Panc1 (cell line): ENCODE measurements around the gene PRICKLE3.

Experiments
- POLR2AphosphoS5 ChIP-seq: IDR thresholded peaks from 2 replicates; pipeline ENCODE4 v1.6.1; 2012; ENCODE audit warnings: mild to moderate bottlenecking, low read depth, low read length, moderate library complexity
- SIN3A ChIP-seq: IDR thresholded peaks from 2 replicates; pipeline ENCODE4 v1.6.1; 2012; ENCODE audit warnings: low read depth, mild to moderate bottlenecking, low read length, moderate library complexity, borderline replicate concordance; ENCODE audit not compliant: insufficient read depth
- TCF7L2 ChIP-seq: IDR thresholded peaks from 2 replicates; pipeline ENCODE4 v1.6.1; 2011; ENCODE audit warnings: mild to moderate bottlenecking, low read depth, low read length, inconsistent platforms
- TF ChIP-seq, protein P1 (sequence below): fragments of 450-650 bp; IDR thresholded peaks from 2 replicates; pipeline ENCODE4 v1.5.1; 2017; ENCODE audit warnings: mild to moderate bottlenecking
- TF ChIP-seq, protein P2 (sequence below), 2 experiments: IDR thresholded peaks; 2 replicates each; pipeline ENCODE4 v1.6.1; 2011 to 2012; ENCODE audit warnings: low read depth in 2 of 2, control low read depth in 1 of 2, low read length in 1 of 2, mild to moderate bottlenecking in 1 of 2, moderate library complexity in 1 of 2; ENCODE audit not compliant: insufficient read depth in 1 of 2

DNA sequence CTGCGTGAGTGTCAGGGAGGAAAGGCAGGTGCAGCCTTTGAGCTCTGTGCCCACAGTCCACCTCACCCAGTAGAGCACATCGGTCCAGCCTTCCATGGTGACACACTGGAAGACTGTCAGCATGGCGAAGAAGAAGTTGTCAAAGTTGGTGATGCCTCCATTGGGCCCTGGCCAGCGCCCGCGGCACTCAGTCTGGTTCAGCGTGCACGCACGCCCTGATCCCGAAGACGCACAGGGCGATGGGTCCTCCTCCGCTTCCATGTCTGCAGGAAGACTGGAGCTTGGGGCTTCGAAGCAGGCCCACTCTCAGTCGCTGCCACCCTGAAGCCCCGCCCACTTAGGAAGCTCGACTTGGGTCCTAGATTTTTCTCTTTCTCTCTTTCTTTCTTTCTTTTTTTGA is 42.0 kb upstream of the PRICKLE3 start:
- TF ChIP-seq, protein P1, sequence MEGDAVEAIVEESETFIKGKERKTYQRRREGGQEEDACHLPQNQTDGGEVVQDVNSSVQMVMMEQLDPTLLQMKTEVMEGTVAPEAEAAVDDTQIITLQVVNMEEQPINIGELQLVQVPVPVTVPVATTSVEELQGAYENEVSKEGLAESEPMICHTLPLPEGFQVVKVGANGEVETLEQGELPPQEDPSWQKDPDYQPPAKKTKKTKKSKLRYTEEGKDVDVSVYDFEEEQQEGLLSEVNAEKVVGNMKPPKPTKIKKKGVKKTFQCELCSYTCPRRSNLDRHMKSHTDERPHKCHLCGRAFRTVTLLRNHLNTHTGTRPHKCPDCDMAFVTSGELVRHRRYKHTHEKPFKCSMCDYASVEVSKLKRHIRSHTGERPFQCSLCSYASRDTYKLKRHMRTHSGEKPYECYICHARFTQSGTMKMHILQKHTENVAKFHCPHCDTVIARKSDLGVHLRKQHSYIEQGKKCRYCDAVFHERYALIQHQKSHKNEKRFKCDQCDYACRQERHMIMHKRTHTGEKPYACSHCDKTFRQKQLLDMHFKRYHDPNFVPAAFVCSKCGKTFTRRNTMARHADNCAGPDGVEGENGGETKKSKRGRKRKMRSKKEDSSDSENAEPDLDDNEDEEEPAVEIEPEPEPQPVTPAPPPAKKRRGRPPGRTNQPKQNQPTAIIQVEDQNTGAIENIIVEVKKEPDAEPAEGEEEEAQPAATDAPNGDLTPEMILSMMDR = no peak
- no peak for TF ChIP-seq SIN3A
- no peak for TF ChIP-seq POLR2AphosphoS5
- TF ChIP-seq, protein P2, sequence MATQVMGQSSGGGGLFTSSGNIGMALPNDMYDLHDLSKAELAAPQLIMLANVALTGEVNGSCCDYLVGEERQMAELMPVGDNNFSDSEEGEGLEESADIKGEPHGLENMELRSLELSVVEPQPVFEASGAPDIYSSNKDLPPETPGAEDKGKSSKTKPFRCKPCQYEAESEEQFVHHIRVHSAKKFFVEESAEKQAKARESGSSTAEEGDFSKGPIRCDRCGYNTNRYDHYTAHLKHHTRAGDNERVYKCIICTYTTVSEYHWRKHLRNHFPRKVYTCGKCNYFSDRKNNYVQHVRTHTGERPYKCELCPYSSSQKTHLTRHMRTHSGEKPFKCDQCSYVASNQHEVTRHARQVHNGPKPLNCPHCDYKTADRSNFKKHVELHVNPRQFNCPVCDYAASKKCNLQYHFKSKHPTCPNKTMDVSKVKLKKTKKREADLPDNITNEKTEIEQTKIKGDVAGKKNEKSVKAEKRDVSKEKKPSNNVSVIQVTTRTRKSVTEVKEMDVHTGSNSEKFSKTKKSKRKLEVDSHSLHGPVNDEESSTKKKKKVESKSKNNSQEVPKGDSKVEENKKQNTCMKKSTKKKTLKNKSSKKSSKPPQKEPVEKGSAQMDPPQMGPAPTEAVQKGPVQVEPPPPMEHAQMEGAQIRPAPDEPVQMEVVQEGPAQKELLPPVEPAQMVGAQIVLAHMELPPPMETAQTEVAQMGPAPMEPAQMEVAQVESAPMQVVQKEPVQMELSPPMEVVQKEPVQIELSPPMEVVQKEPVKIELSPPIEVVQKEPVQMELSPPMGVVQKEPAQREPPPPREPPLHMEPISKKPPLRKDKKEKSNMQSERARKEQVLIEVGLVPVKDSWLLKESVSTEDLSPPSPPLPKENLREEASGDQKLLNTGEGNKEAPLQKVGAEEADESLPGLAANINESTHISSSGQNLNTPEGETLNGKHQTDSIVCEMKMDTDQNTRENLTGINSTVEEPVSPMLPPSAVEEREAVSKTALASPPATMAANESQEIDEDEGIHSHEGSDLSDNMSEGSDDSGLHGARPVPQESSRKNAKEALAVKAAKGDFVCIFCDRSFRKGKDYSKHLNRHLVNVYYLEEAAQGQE (IDR thresholded peaks at IDR 0.05; ENCODE audit: insufficient read depth in 1 of 2, low read depth in 2 of 2, low read length in 1 of 2) = no peak
- no peak for TF ChIP-seq TCF7L2
